Colon (tissue), 2 donors: ENCODE measurements around the gene GTF2I.
"Not testable (repeated sequence)": the region's sequence is repeated elsewhere in the genome, so short reads cannot be mapped to it uniquely, and the experiment has no call there.

Experiments used
- FAIRE-seq: peaks from 2 replicates; lab custom pipeline; 2012; peaks lifted over from hg19 to GRCh38; lab: Jason Lieb, UNC
- donor health status: control.
- donor health status: control.

Gene GTF2I

DNA sequence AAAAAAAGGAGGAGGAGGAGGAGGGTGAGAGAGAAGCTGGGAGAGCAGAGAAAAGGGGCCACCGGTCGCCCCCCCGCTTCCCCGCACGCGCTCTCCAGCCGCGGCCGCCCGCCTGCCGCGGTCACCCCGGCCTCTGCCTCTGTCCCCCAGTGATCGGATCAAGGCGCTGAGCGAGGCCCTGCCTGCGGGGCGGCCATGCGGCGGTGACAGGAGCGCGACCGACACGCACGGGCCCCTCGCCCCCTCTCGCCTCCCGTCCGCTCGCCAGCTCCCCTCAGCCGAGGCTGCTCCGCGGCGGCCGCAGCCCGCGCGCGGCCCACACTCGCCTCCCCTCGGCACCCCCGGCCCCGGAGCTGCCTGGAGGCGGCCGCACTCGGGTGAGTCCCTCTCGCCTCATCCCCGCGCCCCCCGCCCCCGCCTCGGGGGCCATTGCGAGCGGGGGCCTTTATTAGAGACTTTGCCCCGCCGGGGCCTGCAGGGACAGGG, at the start of gene GTF2I:
Gene GTF2I, plus strand, starts transcription at position 27 of the 486 bp plus-strand sequence. CDS start 31,411 bp downstream, outside the sequence.
- FAIRE-seq: no peak

DNA sequence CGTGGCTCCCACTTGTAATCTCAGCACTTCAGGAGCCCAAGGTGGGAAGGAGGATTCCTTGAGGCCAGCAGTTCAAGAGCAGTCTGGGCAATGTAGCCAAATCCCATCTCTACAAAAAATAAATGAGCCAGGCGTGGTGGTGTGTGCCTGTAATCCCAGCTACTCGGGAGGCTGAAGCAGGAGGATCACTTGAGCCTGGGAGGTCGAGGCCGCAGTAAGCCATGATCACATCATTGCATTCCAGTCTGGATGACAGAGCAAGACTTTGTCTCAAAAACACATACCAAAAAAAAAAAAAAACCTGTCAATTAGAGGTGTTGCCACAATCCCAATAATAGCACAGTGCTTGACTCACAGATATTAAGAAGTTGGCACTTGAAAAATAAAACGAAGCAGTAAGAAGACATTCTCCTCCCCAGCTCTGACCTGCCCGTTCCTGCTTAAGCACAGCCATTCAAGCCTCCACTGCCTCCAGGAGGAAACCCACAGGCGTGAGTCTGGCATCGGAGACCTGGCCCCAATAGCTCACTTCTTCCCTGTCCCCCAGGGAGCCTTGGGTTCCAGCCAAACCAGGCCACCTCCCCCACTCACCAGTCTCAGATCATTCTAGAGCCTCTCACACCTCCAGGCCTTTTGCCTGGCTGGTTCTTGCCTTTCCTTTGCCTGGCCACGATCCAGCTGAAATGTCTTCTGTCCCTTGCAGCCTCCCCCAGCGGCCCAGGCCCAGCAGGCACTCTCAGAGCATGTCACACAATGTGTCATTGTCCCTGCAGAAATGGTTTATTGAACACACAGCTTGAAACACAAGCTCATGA, 45.3 kb upstream of the GTF2I start:
- no peak for FAIRE-seq

DNA sequence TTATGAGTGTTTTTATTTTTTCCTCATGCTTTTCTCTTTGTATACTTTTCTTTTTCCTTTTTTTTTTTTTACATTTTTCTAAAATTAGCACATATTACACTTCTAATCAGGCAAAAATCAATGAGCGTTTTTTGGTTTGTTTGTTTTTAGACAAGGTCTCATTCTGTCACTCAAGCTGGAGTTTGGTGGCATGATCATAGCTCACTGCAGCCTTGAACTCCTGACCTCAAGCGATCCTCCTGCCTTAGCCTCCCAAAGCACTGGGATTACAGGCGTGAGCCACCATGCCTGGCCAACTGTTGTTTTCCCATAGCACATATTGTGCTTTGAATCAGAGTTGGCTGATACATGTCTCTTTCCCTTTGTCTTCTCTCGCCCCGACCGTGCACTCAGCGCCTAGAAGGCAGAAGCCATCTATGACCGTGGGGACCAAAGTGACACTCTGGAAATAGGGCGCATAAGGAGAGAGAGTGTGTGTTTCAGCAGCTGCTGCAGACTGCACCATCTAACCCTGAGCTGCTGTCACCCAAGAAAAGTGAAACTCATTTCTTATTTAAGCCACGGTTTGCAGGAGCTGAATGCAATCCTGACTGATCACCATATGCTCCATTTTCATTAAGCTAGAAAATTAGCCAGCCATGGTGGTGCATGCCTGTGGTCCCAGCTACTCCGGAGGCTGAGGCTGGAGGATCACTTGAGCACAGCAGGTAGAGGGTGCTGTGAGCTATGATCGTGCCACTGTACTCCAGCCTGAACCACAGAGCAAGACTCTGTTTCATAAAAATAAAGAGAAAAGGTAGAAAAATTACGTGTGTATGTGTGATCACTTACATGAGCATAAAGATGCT, 41.4 kb upstream of the GTF2I start:
- FAIRE-seq: no peak

DNA sequence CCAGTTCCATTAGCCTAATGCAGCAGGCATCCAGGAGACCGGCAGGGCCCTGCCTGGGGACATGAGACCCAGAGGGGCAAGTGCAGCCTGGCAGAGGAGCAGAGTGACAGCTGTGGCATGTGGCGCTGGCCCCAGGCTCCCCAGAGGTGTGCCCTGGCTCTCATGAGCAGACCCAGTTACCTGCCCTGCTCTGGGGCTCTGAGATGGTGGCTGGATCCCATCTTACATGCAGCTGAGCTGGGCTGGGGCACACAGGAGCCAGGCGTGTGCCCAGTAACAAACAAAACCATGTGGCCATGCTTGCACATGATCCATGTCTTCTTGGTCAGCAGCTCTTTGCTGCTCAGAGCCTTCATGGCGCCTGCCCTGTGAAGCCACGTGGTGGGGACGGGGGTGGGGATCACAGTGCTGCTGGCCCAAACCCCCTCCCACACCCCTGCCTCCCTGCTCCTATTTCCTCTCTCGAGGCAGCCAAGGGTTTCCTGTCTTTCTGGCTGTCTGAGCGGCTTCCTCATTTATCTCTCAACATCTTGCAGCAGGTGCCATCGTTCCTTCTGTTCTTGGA, 40.3 kb upstream of the GTF2I start:
- FAIRE-seq: no peak

DNA sequence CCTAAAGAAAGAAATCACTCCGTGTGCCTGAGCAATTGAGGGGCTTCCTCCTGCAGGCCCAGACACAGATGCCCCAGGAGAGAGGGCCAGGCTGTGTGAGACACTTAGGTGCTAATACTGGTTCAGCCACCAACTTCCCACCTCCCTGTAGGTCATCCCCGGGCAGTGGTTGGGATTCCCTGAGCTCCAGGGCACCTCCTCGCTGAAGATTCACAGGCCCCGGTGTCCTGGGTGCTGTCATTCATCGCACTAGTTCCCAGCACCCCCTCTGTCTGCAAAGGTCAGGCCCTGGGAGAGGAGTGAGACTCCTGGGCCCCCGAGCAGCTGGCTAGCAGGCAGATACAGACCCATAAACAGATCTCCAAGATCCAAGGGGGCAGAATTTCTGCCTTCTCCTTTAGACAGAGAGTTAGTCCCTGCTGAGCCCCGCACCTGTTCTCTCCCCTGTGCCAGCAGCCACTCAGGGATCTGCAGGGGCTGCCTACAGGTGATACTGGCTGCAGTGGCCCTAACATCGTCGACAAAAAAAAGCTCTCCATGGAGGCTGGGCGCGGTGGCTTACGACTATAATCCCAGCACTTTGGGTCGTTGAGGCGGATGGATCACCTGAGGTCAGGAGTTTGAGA, 38.2 kb upstream of the GTF2I start:
- no peak for FAIRE-seq

DNA sequence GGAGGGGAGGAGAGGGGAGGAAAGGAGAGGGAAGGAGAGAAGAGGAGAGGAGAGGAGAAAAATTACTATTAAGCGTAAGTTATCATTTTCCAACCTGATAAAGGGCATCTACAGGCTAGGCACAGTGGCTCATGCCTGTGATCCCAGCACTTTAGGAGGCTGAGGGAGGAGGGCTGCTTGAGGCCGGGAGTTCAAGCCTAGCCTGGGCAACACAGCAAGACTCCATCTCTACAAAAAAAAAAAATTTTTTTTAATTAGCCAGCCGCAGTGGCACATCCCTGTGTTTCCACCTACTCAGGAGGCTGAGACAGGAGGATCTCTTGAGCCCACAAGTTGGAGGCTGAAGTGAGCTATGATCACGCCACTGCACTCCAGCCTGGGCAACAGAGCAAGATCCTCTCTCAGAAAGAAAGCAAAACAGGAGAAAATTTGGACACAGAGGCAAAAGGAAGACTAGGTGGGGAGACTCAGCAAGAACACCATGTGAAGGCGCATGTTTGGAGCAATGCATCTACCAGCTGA, 35.2 kb upstream of the GTF2I start:
- FAIRE-seq: no peak

DNA sequence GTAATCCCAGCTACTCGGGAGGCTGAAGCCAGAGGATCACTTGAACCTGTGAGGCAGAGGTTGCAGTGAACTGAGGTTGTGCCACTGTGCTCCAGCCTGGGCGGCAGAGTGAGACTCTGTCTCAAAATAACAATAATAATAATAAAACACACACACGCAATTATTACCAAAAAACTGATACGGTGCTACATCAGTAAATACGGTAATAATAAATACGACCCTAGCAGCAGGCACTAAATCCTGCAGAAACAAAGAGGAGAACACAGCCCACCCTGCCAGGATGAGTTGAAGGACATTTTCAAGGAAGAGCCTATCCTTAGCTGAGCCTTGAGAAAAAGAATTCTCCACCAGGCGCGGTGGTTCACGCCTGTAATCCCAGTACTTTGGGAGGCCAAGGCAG, 34.4 kb upstream of the GTF2I start:
- FAIRE-seq: no peak

DNA sequence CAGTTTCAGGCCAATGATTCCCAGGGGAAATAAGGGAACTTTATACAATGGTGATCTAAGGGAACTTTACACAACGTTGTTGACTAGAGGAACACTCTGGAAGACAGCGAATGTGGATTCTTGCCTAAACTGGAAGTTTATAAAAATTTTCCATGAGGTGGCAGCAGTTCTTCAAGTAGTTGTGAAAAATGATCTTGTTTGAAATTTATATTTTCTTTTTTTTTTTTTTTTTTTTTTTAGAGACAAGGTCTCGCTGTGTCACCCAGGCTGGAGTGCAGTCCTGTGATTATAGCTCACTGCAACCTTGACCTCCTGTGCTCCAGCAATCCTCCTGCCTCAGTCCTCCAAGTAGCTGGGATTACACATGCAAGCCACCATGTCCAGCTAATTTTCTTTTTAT, 32.1 kb upstream of the GTF2I start:
- no peak for FAIRE-seq

DNA sequence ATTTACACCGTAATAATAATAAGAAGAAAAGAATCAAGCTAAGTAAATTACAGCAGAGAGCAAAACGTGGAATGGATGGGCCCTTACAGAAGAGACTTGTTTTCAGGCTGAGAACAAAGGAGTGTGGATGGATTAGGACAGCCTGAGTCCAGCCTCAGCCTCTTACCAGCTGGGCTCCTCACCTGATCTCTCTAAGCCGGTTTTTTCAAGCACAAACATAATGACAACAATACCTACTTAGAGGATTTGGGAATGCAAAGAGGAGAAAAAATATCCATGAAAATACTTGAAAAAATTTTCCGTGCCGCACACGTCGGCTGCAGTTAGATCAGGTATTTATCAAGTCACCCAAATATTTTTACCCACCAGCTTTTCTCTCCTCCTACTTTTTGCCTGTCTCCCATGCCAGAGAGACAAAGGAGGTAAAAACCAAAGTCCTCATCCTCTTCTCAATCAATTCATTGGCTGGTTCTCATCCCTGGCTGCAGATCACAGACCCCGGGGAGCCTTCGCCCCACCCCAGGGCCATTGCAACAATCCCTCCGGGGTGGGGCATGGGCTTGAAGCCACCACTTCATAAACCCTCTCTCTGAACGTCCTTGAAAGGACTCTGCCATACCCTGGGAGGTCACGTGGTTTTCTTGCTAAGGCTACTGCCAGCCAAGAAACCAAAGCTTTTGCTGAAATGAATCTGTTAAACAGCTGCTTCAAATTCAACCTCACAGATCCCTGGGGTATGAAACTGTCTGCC, 29.7 kb upstream of the GTF2I start:
- FAIRE-seq: no peak

DNA sequence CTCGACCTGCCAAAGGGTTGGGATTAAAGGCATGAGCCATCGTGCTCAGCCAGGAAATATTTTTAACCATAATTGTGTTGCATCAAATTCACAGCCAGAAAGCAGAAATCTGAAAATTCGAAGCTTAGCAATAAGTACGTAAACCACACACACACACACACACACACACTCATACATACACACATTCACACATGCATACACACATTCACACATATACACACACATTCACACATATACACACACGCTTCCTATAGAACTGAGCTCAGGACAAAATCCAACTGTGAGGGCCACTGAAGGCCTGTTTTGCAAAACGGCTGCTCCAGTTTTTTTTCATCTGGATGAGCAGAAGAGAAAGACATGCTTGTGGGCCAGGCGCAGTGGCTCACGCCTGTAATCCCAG, 25.0 kb upstream of the GTF2I start:
- no peak for FAIRE-seq

DNA sequence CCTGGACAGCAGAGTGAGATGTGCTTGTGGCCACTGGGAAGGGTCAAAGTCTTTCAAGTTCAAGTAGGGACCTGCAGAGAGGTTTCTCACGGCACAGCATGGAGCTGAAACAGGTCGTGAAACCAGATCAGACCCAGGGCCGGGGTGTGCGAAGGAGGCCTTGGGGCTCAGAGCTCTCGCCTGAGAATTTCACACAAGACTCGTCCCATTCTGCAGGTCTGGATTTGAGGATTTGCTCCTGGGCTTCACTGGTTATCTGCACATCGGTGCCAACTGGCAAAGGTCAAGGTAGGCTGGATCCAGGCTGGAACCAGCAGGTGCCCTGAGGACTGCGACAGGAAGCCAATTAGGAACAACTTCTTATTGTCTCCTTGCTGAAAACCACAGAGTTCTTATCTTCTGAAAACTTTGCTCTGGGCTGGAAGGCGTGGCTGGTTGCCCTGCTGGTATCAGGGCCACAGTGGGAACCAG, 24.0 kb upstream of the GTF2I start:
- no peak for FAIRE-seq

DNA sequence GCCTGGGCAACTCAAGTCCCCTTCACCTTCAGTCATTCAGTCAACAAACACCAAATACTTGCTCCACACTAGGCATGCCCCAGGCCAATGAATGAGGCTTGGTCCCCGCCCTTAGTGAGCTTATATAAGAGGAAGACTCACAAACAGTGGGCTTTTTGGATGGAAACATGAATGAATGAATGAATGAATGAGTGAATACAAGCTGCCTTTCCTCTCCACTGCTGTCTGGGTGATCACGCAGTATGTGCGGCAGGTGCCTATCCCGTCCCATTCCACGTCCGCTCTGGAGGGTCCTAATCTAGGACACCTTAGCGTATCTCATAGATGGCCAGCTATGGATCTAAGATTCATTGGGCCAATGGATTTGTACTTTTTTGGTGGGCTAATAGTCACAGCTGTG, 19.8 kb upstream of the GTF2I start:
- FAIRE-seq: no peak

DNA sequence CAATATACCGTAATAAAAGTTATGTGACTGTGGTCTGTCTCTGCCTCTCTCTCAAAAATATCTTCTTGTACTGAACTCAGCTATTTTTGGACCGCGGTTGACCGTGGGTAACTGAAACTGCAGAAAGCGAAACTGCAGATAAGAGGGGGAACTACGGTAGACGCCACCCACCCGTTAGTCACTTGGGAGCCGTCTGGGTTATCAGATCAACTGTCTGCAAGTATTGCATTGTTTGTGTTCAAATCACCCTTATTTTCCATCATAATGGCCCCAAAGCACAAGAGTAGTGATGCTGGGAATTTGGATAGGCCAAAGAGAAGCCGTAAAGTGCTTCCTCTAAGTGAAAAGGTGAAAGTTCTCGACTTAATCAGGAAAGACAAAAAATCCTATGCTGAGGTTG, 7.5 kb upstream of the GTF2I start:
- FAIRE-seq: not testable (repeated sequence)

DNA sequence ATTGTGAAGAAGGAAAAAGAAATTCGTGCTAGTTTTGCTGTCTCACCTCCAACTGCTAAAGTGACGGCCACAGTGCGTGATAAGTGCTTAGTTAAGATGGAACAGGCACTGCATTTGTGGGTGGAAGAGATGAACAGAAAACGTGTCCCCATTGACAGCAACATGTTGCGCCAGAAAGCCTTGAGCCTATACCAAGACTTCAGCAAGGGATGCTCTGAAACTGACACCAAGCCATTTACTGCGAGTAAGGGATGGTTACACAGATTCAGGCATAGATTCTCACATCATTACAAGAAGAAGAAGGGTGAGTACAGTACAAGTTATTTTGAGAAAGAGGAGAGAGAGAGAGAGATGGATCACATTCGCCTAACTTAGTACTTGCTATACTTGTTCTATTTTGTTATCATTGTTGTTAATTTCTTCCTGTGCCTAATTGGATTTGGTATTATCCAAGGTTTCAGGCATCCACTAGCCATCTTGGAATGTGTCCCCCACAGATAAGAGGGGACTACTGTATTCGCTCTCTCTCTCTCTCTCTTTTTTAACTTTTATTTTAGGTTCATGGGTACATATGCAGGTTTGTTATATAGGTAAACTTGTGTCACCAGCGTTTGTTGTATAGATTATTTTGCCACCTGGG, 6.9 kb upstream of the GTF2I start:
- FAIRE-seq: not testable (repeated sequence)

DNA sequence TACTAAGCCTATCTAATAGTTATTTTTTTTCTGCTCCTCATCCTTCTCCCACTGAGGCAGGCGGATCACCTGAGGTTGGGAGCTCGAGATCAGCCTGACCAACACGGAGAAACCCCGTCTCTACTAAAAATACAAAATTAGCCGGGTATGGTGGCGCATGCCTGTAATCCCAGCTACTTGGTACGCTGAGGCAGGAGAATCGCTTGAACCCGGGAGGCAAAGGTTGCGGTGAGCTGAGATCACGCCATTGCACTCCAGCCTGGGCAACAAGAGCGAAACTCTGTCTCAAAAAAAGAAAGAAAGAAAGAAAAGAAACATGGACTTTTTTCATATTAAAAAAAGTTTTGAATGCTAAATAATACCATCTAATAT, 6.4 kb upstream of the GTF2I start:
- not testable (repeated sequence) for FAIRE-seq

DNA sequence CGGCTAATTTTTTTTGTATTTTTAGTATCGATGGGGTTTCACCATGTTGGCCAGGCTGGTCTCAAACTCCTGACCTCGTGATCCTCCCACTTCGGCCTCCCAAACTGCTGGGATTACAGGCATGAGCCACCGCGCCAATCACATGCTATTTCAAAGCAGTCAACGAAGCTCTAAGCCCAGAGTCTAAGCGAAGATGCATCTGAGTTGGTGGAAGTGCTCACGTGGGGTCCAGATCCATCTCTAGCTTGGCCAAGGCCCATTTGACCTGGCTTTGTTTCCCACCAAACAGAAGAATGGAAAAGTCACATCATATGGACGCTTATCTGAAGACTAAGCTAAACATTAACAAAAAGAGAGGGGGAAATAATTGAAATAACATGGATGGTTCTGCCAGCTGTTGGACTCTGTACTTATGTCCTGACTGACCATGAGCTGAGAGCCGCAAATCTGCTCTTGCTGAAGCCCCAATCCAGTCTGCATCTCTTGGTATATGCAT, 3.8 kb upstream of the GTF2I start:
- no peak for FAIRE-seq

DNA sequence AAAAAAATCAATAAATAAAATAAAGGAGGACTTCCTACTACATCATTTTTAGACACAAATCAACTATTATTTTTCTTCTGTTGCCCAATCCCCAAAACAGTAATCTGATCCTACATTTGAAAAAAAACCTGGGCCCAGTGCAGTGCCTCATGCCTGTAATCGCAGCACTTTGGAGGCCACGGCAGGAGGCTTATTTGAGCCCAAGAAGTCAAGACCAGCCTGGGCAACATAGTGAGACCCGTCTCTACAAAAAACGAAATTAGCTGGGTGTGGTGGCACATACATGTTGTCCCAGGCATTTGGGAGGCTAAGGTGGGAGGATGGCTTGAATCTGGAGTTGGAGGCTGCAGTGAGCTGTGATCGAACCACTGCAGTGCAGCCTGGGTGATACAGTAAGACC, 2.7 kb upstream of the GTF2I start:
- no peak for FAIRE-seq

DNA sequence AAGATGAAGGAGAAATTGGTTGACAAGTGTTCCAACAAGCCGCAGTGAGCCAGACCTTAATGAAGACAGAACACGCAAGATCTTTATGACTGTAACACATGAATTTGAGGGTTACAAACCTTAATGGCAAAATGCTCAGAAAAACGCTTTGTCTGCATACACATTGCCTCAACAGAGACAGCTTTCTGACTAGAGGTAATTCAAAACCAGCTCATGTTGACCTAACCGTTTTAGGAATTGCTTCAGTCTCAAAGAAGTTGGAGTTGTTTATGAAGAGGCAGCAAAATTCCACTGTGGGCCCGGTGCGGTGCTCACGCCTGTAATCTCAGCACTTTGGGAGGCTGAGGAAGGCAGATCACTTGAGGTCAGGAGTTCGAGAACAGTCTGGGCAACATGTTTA, 2.2 kb upstream of the GTF2I start:
- FAIRE-seq: no peak

DNA sequence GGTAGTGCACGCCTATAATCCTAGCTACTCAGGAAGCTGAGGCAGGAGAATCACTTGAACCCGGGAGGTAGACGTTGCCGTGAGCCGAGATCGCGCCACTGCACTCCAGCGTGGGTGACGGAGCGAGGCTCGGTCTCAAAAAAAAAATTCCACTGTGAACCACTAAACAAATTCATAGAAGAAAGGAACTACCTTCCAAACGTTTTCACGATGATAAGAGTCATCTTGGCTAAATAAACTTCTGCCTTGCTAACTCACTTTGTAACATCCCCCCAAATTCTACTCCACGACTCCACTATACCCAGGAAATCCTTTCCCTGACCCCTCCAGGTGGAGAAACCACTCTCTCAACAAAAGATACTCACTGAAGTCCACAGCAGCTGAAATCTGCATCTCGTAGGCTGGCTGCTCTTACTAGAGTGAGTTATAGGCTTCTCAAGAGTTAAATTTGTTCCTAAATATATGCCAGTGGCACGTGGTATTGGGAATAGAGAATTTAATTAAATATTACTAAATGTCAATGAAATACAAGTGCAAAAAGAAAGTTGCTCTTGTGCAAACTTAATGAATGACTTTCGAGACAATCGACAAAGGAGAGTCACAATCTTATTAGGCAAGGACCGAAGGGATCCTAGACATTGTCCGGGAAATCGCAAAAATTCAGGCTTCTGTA, 1.6 kb upstream of the GTF2I start:
- FAIRE-seq: no peak

DNA sequence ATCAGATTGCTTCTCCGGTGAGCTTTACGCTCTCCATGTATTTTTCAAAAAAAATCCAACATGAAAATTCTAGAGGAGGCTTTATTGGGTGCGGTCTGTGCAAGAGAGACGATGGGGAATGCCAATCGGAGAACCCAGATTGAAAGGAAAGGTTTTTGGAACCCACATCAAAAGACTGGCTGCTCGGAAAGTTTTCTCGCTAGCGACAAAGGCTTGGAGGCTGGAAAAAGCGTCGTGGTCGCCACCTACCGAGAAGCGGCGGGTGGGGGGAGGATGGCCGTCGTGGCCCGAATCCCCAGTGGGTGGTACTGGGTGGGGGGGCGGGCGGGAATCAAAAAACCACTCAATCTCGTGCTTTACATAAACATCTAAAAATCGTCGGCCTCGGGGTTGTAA, 1.1 kb upstream of the GTF2I start:
- no peak for FAIRE-seq
